ENCODE data around the gene NCAPG2. TPM values are rescaled to one million over a fixed set of nuclear protein-coding genes. Genes with fewer than 3 reads are reported as not detected.

Gene NCAPG2
- total and polyA plus RNA-seq, 2 donors from 2014 or later = 1.3 to 6.3 TPM

DNA sequence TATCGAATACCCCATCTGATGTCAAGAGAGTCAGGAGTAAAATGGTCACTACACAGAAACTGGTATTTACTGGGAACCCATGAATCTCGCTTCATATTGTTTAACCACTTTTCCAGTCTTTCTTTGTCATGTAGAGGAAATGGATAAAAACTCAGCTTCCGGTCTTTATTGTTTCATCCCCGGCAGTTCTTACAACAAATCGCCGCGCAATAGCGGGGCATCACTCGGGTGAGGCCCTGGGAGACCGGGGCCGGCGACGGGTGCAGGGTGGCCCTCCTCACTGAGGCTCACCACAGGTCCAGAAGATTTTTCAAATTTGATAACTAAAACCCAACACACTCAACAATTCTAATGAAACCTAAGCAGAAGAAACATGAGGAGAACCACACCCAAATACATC is 81.4 kb downstream of the NCAPG2 start:
- intact Hi-C loops (cut with DNase I) = no loop called here
- H3K9ac ChIP-seq (ENCODE audit: low read length in 3 of 3) = no peak overlapping the region
- no peaks in the 10 kb centered on the region for H3K36me3 ChIP-seq (ENCODE audit: control insufficient read depth in 2 of 3, insufficient read depth in 3 of 3, low read length in 3 of 3)
- TF ChIP-seq, protein P1, sequence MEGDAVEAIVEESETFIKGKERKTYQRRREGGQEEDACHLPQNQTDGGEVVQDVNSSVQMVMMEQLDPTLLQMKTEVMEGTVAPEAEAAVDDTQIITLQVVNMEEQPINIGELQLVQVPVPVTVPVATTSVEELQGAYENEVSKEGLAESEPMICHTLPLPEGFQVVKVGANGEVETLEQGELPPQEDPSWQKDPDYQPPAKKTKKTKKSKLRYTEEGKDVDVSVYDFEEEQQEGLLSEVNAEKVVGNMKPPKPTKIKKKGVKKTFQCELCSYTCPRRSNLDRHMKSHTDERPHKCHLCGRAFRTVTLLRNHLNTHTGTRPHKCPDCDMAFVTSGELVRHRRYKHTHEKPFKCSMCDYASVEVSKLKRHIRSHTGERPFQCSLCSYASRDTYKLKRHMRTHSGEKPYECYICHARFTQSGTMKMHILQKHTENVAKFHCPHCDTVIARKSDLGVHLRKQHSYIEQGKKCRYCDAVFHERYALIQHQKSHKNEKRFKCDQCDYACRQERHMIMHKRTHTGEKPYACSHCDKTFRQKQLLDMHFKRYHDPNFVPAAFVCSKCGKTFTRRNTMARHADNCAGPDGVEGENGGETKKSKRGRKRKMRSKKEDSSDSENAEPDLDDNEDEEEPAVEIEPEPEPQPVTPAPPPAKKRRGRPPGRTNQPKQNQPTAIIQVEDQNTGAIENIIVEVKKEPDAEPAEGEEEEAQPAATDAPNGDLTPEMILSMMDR (IDR thresholded peaks at IDR 0.05; ENCODE audit: borderline replicate concordance, extremely low read depth, insufficient read depth) = no peak
- no peak overlapping the region for H3K27ac ChIP-seq (ENCODE audit: low read depth in 2 of 2, low read length in 2 of 2)
- FAIRE-seq (no peak), DNase-seq (no peak)
- H3K4me3 ChIP-seq (ENCODE audit: low read length in 3 of 3) = no peak overlapping the region
- no peaks in the 10 kb centered on the region for H3K9me3 ChIP-seq (ENCODE audit: control insufficient read depth in 2 of 3, insufficient read depth in 1 of 3, low read length in 3 of 3)
- no peaks in the 10 kb centered on the region for H3K27me3 ChIP-seq (ENCODE audit: control insufficient read depth, insufficient read depth, low read length)
- H3K4me1 ChIP-seq (ENCODE audit: control insufficient read depth in 2 of 3, insufficient read depth in 2 of 3, low read depth in 1 of 3, low read length in 3 of 3) = no peaks in the 10 kb centered on the region

DNA sequence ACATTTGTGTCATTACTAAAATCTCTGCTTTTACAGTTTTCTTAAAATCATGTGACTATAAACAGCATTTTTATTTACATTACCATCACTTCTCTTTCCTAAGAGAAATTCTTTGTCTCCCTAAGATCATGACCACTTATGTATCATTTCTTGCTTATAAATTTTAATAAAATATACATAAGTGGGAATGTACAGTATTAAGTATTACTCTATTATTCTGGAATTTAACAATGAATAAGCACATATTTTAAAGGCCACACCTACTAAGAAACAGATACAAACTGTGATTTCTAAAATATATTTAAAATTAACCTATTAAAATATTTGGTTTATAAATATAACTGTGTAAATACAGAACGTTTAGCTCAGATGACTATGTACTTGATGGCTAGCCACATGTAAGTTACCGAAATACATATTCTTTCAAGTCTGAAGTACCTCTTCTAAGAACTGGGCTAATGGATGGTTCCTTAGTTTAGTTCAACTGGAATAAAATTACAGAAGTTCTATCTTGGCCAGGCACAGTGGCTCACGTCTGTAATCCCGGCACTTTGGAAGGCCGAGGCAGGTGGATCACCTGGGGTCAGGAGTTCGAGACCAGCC is 83.7 kb downstream of the NCAPG2 start:
- Histone ChIP-seq H3K27ac (ENCODE audit: low read depth in 2 of 2, low read length in 2 of 2) (no peak overlapping the region), H3K4me1 (ENCODE audit: control insufficient read depth in 2 of 3, insufficient read depth in 2 of 3, low read depth in 1 of 3, low read length in 3 of 3) (no peaks in the 10 kb centered on the region), H3K27me3 (ENCODE audit: control insufficient read depth, insufficient read depth, low read length) (no peaks in the 10 kb centered on the region), H3K4me3 (ENCODE audit: low read length in 3 of 3) (no peak overlapping the region), H3K9ac (ENCODE audit: low read length in 3 of 3) (no peak overlapping the region), H3K36me3 (ENCODE audit: control insufficient read depth in 2 of 3, insufficient read depth in 3 of 3, low read length in 3 of 3) (no peaks in the 10 kb centered on the region), H3K9me3 (ENCODE audit: control insufficient read depth in 2 of 3, insufficient read depth in 1 of 3, low read length in 3 of 3) (no peaks in the 10 kb centered on the region)
- FAIRE-seq (peak; percentile 75), DNase-seq (no peak)
- TF ChIP-seq, protein P1 (IDR thresholded peaks at IDR 0.05; ENCODE audit: borderline replicate concordance, extremely low read depth, insufficient read depth) = no peak
- intact Hi-C loops (cut with DNase I) = no loop called here

DNA sequence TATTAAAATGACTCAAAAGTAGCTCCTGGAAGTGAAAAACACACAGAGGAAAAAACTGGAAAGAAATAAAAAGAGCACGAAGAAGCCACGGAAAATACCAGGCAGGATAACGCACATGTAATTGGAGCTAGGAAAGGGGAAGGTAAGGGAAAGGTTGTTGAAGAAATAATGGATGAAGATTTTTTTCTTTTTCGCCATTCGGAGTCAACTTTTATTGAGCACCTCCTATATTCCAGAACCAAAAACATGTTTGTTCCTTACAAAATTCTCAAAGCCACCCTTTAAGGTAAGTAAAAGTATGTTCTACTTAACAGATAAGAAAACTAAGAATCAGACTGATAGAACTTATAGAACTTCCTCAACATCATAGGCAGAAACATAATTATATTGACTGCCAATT is 84.2 kb downstream of the NCAPG2 start:
- Histone ChIP-seq H3K27ac (ENCODE audit: low read depth in 2 of 2, low read length in 2 of 2) (no peak overlapping the region), H3K27me3 (ENCODE audit: control insufficient read depth, insufficient read depth, low read length) (no peaks in the 10 kb centered on the region), H3K4me3 (ENCODE audit: low read length in 3 of 3) (no peak overlapping the region), H3K36me3 (ENCODE audit: control insufficient read depth in 2 of 3, insufficient read depth in 3 of 3, low read length in 3 of 3) (no peaks in the 10 kb centered on the region), H3K9ac (ENCODE audit: low read length in 3 of 3) (no peak overlapping the region), H3K4me1 (ENCODE audit: control insufficient read depth in 2 of 3, insufficient read depth in 2 of 3, low read depth in 1 of 3, low read length in 3 of 3) (no peaks in the 10 kb centered on the region), H3K9me3 (ENCODE audit: control insufficient read depth in 2 of 3, insufficient read depth in 1 of 3, low read length in 3 of 3) (no peaks in the 10 kb centered on the region)
- intact Hi-C loops (cut with DNase I) = no loop called here
- FAIRE-seq (no peak), DNase-seq (no peak)
- TF ChIP-seq, protein P1 (IDR thresholded peaks at IDR 0.05; ENCODE audit: borderline replicate concordance, extremely low read depth, insufficient read depth) = no peak

DNA sequence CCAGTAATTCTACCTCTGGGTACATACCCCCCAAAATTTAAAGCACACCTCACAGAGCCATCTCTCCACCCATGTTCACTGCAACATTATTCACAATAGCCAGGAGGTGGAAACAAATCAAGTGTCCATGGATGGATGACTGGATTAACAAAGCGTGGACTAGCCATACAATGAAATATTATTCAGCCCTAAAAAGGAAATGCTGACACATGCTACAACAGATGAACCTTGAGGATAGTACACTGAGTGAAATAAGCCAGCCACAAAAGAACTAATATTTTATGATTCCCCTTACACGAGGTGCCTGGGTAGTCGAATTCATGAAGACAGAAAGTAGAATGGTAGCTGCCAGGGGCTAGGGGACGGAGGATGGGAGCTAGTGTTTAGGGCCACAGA is 85.9 kb downstream of the NCAPG2 start:
- H3K36me3 ChIP-seq (ENCODE audit: control insufficient read depth in 2 of 3, insufficient read depth in 3 of 3, low read length in 3 of 3) = no peaks in the 10 kb centered on the region
- TF ChIP-seq, protein P1 (IDR thresholded peaks at IDR 0.05; ENCODE audit: borderline replicate concordance, extremely low read depth, insufficient read depth) = no peak
- H3K9ac ChIP-seq (ENCODE audit: low read length in 3 of 3) = no peak overlapping the region
- no peaks in the 10 kb centered on the region for H3K9me3 ChIP-seq (ENCODE audit: control insufficient read depth in 2 of 3, insufficient read depth in 1 of 3, low read length in 3 of 3)
- H3K27me3 ChIP-seq (ENCODE audit: control insufficient read depth, insufficient read depth, low read length) = no peaks in the 10 kb centered on the region
- intact Hi-C loops (cut with DNase I) = no loop called here
- DNase-seq (no peak), FAIRE-seq (no peak)
- no peaks in the 10 kb centered on the region for H3K4me1 ChIP-seq (ENCODE audit: control insufficient read depth in 2 of 3, insufficient read depth in 2 of 3, low read depth in 1 of 3, low read length in 3 of 3)
- no peak overlapping the region for H3K27ac ChIP-seq (ENCODE audit: low read depth in 2 of 2, low read length in 2 of 2)
- H3K4me3 ChIP-seq (ENCODE audit: low read length in 3 of 3) = no peak overlapping the region
